GM19324 (cell line): Measurements from ENCODE around the gene PWWP2B.
A peak's percentile ranks its signal among the peaks of the same experiment; 100 is the strongest.

Source experiments
- ATAC-seq: cut with Tn5 transposase; IDR thresholded peaks from one replicate; pipeline ENCODE4 v1.9.1; 2021; ENCODE audit warnings: mild to moderate bottlenecking, moderate library complexity; ENCODE audit not compliant: unreplicated experiment, low FRiP score

The PWWP2B gene

GRCh38 chr10:132442636-132443035, 45.6 kb downstream of the PWWP2B start:
- no peak for ATAC-seq

GRCh38 chr10:132443605-132443982, 46.6 kb downstream of the PWWP2B start:
- ATAC-seq: no peak

GRCh38 chr10:132443983-132444876, 47.2 kb downstream of the PWWP2B start:
- no peak for ATAC-seq

GRCh38 chr10:132444877-132445351, 47.9 kb downstream of the PWWP2B start:
- no peak for ATAC-seq

GRCh38 chr10:132445516-132446194, 48.7 kb downstream of the PWWP2B start:
- ATAC-seq: no peak

- ATAC-seq: no peak
Observed at GRCh38 chr10:132446195-132446581, 49.2 kb downstream of the PWWP2B start.

GRCh38 chr10:132446661-132447445, 49.9 kb downstream of the PWWP2B start:
- ATAC-seq: peak; percentile 72

- ATAC-seq: no peak
Observed at GRCh38 chr10:132447446-132448247, 50.6 kb downstream of the PWWP2B start.

GRCh38 chr10:132448248-132448731, 51.3 kb downstream of the PWWP2B start:
- ATAC-seq: no peak

- ATAC-seq: no peak
Observed at GRCh38 chr10:132449051-132449810, 52.2 kb downstream of the PWWP2B start.

GRCh38 chr10:132449811-132450181, 52.8 kb downstream of the PWWP2B start:
- no peak for ATAC-seq

- no peak for ATAC-seq
Observed at GRCh38 chr10:132450466-132450824, 53.4 kb downstream of the PWWP2B start.

- ATAC-seq: no peak
Observed at GRCh38 chr10:132450825-132451505, 54.0 kb downstream of the PWWP2B start.

- no peak for ATAC-seq
Observed at GRCh38 chr10:132451506-132452215, 54.7 kb downstream of the PWWP2B start.

GRCh38 chr10:132452216-132452650, 55.2 kb downstream of the PWWP2B start:
- ATAC-seq: no peak

- peak; percentile 79 for ATAC-seq
Observed at GRCh38 chr10:132452651-132453469, 55.9 kb downstream of the PWWP2B start.

- ATAC-seq: peak; percentile 5
Observed at GRCh38 chr10:132453470-132453861, 56.5 kb downstream of the PWWP2B start.
